Heart left ventricle (tissue), 13 donors: ENCODE data around the gene LYRM4.

ENCODE experiments used
- POLR2A ChIP-seq, 2 donors: fragments of 450-650 bp; IDR thresholded peaks; one replicate each; pipeline ENCODE4 v1.6.1; 2017; ENCODE audit warnings: antibody characterized with exemption in 2 of 2, mild to moderate bottlenecking in 2 of 2, moderate library complexity in 2 of 2
- TF ChIP-seq, protein P1 (sequence below), 12 donors: fragments of 200-600 bp; sonication (generic) in 4 of 12; IDR thresholded peaks; one replicate each; pipeline versions ENCODE4 v1.5.0 to v1.8.0; 2018 to 2022; ENCODE audit warnings: antibody characterized with exemption in 12 of 12, mild to moderate bottlenecking in 5 of 12
- donor health status: ischemic (EF 13 %, LVEDD 7.1; RV severe dilation, severe dysfunction).
- donor health status: DM: no; HTN: yes; CAD: no.
- donor health status: DM: no; HTN: no; CAD: no.
- donor health status: ischemic (EF 25% LVEDD 6.9; RV normal size, moderate dysfunction).
- donor health status: ischemic (EF 25% LVEDD 5.7; RV mildly dilated, moderate dysfunction).
- donor health status: ischemic (EF 35%, LVEDD 5.7; RV mildly dilated, moderate dysfunction).
- donor health status: nonischemic (EF 11% LVEDD 7.7; RV severe dilation, severe dysfunction).
- donor health status: DM: yes; HTN: yes; CAD: no.
- donor health status: PGD.
- donor health status: ischemic (EF 29% LVEDD 5.4; RV normal size, mild dysfunction).
- donor health status: nonischemic (EF 23%, LVEDD 6.1; RV moderate dilation, normal function).

DNA sequence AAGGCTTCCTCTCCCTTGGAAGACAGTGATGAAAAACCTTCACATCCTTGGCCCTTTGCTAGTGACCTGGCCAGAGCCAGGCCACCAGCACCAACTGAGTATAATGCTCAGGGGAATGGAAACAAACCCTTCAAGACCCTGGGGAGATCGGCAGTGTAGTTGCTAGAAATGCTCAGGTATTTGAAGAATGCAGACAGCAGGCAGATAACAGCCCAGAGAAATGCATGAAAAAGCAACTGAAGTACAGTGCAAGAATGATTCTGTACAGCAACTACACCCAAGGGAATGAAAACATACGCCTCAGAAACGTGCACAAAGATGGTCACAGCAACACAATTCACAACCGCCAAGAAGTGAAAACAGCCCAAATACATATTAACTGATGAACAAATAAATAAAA lies 134.5 kb downstream of the LYRM4 start:
- TF ChIP-seq, protein P1, sequence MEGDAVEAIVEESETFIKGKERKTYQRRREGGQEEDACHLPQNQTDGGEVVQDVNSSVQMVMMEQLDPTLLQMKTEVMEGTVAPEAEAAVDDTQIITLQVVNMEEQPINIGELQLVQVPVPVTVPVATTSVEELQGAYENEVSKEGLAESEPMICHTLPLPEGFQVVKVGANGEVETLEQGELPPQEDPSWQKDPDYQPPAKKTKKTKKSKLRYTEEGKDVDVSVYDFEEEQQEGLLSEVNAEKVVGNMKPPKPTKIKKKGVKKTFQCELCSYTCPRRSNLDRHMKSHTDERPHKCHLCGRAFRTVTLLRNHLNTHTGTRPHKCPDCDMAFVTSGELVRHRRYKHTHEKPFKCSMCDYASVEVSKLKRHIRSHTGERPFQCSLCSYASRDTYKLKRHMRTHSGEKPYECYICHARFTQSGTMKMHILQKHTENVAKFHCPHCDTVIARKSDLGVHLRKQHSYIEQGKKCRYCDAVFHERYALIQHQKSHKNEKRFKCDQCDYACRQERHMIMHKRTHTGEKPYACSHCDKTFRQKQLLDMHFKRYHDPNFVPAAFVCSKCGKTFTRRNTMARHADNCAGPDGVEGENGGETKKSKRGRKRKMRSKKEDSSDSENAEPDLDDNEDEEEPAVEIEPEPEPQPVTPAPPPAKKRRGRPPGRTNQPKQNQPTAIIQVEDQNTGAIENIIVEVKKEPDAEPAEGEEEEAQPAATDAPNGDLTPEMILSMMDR (IDR thresholded peaks at IDR 0.05), result no peak
- TF ChIP-seq POLR2A (IDR thresholded peaks at IDR 0.05), result no peak
